Measurements from ENCODE around the gene STAC.

- TF ChIP-seq, protein P1, sequence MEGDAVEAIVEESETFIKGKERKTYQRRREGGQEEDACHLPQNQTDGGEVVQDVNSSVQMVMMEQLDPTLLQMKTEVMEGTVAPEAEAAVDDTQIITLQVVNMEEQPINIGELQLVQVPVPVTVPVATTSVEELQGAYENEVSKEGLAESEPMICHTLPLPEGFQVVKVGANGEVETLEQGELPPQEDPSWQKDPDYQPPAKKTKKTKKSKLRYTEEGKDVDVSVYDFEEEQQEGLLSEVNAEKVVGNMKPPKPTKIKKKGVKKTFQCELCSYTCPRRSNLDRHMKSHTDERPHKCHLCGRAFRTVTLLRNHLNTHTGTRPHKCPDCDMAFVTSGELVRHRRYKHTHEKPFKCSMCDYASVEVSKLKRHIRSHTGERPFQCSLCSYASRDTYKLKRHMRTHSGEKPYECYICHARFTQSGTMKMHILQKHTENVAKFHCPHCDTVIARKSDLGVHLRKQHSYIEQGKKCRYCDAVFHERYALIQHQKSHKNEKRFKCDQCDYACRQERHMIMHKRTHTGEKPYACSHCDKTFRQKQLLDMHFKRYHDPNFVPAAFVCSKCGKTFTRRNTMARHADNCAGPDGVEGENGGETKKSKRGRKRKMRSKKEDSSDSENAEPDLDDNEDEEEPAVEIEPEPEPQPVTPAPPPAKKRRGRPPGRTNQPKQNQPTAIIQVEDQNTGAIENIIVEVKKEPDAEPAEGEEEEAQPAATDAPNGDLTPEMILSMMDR (IDR thresholded peaks at IDR 0.05) = no peak
- TF ChIP-seq POLR2A (IDR thresholded peaks at IDR 0.05) = no peak
These were observed 13.9 kb downstream of the STAC start for GRCh38 chr3:36394176-36394575.
